IPS-NIHi7 (cell line): ENCODE data around the gene PAX7.
"Not testable (repeated sequence)": the region's sequence is repeated elsewhere in the genome, so short reads cannot be mapped to it uniquely, and the experiment has no call there.

Experiments used
- DNase-seq: peaks from one replicate; pipeline ENCODE4 v3.0.0; 2012; ENCODE audit warnings: mixed read lengths; ENCODE audit errors: extremely low spot score

PAX7 gene

GRCh38 chr1:18760156-18760555 is 129.5 kb downstream of the PAX7 start:
- DNase-seq, result no peak

DNA sequence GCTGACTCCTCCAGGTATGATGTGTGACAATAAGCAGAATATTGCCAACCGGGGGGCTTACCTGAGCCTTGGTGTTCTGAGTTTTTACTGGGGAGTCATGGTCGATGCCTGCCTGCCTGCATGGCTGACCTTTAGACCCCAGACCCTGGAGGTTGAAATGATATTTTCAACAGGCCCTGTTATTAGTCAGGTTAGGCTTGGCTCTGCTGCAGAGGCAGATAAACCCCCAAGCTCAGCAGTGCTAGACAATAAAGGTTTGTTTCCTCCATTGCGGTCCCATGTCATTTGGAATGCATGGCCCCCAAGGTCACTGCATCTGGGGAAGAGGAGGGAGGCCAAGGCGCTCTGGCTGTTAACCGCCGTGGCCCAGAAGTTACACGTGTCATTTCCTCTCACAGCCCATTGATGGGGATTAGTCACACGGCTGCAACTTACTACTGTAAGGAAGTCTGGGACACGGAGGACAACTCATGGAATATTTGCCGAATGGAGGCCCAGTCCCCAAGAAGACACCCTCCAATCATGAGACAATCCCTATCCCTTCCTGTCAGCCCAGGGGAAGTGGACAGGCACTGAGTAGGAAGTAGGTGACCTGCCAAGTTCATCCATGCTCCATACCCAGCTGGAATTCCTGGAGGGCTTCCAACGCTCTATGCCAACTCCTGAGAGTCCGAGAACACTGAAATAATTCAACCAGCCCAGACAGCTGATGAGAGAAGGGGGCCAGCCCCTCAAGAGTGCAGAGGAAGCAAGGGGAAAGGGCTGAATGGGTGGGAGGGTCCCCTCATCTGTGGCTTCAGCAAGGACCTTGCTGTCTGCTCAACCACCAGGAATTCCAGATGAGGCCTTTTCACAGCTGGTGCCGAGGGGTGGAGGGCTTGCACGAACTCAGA is 131.5 kb downstream of the PAX7 start:
- DNase-seq, result no peak

- DNase-seq, result no peak
Measured at GRCh38 chr1:18764362-18764761, 133.7 kb downstream of the PAX7 start.

DNA sequence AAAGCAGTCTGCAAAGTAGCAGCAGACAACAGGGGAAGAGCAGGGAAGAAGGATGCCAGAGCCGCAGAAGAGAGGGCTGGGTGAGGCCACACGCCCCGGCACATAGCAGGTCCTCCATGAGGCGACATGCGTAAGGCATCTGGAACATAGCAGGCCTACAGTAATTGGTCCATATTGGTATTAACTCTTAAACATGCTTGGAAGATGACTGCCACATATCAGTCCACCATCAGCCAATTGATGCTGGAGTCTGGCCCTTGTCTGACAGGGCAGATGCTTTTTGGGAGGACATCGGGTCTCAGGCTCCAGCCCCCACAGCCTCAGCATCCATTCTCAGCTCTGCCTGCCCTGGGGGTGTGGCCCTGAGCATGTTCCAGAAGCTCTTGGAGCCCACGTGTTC is 135.1 kb downstream of the PAX7 start:
- no peak for DNase-seq

DNA sequence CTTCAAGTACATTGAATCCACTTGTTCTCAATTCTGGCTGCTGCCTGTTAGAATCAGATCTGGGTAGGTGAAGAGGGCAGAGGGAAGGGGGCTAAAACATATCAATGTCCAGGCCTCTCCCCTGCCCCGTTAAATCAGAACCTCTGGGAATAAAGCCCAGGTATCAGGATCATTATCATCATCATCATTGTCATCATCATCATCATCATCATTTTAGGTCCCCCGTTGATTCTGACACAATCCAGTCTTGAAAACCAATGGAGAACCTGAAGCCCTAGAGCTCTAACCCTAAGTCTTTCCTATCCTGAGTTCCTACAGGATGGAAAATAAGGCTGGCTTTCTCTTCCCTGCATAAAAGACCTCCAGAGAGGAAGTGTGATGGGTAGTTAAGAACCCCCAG is 135.7 kb downstream of the PAX7 start:
- no peak for DNase-seq

DNA sequence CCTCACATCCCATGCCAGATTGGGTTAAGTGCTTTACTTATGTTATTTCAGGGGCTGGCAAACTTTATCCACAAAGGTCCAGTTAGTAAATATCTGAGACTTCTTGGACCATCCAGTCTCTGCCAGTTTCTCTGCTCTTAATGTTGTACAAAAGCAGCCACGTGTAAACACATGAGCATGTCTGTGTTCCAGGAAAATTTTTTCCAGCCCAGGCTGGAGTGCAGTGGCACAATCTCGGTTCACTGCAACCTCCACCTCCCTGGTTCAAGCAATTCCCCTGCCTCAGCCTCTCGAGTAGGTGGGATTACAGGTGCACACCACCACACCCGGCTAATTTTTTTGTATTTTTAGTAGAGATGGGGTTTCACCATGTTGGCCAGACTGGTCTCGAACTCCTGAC is 136.9 kb downstream of the PAX7 start:
- DNase-seq, result not testable (repeated sequence)

GRCh38 chr1:18768086-18768485 is 137.4 kb downstream of the PAX7 start:
- no peak for DNase-seq

- no peak for DNase-seq
Measured at GRCh38 chr1:18769140-18769539, 138.5 kb downstream of the PAX7 start.

- DNase-seq, result no peak
Measured at GRCh38 chr1:18770799-18771198, 140.2 kb downstream of the PAX7 start.

DNA sequence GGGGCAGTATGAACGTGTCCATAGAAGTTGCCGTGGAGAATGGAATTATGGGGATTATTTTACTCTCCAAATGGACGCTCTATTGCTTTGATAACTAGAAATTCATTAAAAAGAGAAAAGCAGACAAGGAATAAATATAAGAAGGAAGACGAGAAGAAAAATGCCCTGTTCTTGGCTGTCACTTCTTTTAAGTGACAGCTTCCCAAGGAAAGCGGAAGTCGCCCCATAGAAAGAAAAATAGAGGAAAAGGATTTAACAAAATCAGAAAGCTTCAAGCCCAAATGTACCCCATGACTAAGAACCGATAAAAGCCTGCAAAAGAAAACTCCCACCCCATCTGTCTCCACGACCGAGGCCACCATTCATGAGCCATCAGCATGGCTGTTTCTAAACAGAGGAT is 143.1 kb downstream of the PAX7 start:
- no peak for DNase-seq

DNA sequence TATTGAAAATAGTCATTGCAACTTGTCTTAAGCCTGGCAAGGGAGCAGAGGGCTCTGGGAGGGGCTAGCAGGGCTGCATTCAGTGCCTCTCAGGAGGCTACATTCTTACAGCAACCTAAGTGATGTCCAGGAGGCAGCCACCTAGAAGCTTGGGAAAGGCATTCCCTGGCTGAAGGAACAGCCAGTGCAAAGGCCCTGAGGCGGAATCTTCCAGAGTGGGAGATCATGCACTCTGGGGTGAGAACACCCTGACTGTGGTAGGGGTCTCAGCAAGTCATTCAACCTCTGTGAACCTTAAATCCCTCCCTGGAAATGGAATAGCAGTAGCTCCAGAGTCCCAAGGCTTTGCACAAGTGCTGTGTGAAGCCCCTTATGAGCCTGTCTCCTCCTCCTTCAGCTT is 144.7 kb downstream of the PAX7 start:
- no peak for DNase-seq

- peak; percentile 42 for DNase-seq
Measured at GRCh38 chr1:18776777-18777176, 146.1 kb downstream of the PAX7 start.

GRCh38 chr1:18778437-18778836 is 147.8 kb downstream of the PAX7 start:
- no peak for DNase-seq

DNA sequence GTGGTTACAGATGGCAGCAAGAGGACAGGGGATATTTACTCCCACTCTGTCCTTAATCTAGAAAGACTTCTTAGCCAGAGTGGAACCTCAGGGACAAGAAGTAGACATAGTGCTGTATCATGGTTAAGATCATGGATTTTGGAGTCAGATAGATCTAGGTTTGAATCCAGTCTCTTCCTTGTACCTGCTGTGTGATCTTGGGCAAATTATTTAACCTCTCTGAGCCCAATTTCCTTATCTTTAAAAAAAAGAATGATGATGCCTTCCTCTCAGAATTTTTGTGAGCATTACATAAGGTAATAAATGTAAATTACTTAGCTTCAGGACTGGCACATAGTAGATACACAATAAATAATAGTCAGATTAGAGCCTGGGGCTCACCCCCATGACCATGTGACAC is 150.4 kb downstream of the PAX7 start:
- no peak for DNase-seq

- peak; percentile 56 for DNase-seq
Measured at GRCh38 chr1:18783705-18784481, 153.2 kb downstream of the PAX7 start.

DNA sequence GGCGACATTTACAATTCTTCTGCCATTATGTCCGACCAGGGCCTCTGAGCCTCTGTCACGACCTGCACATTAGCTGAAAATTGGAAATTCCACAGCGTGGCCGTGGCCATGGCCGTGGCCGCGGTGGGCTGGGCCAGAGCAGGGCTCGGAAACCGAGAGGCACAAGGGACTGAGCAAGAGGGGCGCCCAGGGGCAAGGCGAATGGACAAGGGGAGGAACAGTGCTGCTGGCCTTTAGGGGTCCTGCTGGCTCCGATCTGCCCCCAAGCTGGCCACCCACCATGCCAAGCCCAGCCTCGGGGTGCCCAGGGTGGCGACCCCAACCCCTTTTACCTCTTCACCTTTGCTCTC is 153.8 kb downstream of the PAX7 start:
- DNase-seq, result no peak

DNA sequence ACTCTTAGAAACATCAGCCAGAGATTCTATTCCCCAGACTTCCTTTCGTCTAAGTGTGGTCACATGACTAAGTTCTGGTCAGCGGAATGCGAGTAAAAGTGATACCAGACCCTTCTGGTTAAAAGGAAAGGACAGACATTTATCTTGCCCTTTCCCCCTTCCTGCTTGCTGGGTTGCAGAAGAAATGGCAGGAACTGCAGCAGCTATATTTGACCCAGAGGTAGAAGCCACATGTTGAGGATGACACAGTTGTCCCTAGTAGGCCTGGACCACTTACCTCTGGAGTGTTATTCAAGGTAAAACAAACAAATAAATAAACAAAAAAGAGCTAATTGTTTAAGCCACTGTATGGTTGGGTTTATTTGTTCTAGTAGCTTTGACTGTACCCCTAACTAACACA is 155.5 kb downstream of the PAX7 start:
- no peak for DNase-seq

DNA sequence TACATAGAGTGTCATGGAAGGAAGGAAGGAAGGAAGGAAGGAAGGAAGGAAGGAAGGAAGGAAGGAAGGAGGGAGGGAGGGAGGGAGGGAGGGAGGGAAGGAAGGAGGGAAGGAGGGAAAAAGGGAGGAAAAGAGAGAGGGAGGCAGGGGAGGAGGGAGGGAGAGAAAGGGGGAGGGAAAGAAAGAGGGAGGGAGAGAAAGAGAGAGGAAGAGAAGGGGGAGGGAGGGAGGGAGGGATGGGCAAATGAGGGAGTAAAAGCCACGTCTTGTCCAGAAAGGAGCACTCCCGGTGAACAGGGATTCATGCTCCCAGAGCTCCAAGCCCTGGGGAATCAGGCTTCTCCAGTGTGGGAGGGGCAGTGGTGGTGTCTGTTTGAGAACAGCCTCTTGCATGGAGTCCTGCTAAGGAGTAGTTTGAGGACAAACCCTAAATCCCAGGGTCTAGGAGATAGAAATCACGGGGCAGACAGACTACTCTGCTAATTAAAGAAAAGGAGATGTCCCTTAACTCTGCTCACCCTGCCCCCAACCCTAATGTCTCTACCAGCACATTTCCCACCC is 157.3 kb downstream of the PAX7 start:
- no peak for DNase-seq

DNA sequence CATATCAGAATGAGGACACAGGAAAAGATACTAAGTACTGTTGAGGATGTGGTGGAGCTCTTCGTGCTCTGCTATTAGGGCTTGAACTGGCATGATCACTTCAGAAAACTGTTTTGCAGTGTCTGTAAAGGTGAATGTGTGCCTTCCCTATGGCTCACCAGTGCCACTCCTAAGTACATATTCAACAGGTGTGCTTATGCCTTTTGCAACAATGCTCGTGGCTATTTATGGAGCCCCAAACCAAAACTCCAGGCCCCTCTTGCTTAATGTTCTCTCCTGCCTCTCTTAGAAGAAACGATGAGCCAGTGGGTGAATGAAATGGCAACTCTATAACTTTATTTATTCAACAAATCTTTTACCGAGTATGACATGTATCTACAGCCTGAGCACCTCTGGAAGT is 158.6 kb downstream of the PAX7 start:
- no peak for DNase-seq

DNA sequence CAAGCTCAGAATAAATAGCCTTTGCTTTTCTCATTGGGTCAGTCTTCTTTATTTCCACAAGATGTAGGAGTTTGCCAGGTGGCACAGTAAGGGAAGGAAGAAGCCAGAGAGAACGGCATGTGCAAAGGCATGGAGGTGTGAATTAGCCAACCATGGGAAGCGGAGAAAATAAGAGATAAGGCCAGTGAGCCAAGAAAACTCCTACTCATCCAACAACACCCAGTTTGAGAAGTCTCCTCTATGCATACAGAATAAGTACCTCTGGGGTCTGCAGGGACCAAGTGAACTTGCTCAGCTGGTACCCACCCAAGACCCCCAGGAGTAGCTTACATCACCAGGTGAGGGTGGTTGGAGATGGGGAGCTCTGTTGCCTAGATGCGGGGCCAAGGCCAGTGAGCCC is 162.1 kb downstream of the PAX7 start:
- no peak for DNase-seq

- DNase-seq, result no peak
Measured at GRCh38 chr1:18793164-18793563, 162.5 kb downstream of the PAX7 start.

DNA sequence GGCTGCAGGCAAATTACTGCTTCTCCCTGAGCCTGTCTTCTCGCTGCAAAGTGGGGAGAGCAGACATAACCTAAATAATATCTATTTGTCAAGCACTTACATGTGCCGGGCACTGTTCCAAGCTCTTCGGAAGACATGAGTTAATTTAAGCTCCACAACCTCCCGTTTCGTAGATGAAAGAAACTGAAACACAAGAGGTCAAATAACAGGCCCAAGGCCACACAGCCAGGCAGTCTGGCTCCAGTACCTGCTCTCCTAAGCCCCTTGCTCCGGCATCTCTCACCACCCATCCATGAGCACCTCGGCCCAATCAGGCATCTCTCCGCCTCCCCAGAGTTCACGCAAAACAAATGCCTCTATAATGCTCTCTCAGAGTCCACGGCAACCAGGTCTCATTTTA is 163.4 kb downstream of the PAX7 start:
- DNase-seq, result no peak

- DNase-seq, result peak; percentile 92
Measured at GRCh38 chr1:18794561-18794960, 163.9 kb downstream of the PAX7 start.
